B cell (primary cell): ENCODE measurements around the gene CRELD2.

Experiments
- EZH2 ChIP-seq: IDR thresholded peaks from 2 replicates; pipeline ENCODE4 v1.6.1; 2012; ENCODE audit warnings: borderline replicate concordance, low read depth, mild to moderate bottlenecking, moderate library complexity, low read length; ENCODE audit not compliant: insufficient read depth, poor library complexity, severe bottlenecking
- TF ChIP-seq, protein P1 (sequence below): fragments of 200-600 bp; IDR thresholded peaks from one replicate; pipeline ENCODE4 v1.8.0; 2022; ENCODE audit warnings: antibody characterized with exemption, mild to moderate bottlenecking

DNA sequence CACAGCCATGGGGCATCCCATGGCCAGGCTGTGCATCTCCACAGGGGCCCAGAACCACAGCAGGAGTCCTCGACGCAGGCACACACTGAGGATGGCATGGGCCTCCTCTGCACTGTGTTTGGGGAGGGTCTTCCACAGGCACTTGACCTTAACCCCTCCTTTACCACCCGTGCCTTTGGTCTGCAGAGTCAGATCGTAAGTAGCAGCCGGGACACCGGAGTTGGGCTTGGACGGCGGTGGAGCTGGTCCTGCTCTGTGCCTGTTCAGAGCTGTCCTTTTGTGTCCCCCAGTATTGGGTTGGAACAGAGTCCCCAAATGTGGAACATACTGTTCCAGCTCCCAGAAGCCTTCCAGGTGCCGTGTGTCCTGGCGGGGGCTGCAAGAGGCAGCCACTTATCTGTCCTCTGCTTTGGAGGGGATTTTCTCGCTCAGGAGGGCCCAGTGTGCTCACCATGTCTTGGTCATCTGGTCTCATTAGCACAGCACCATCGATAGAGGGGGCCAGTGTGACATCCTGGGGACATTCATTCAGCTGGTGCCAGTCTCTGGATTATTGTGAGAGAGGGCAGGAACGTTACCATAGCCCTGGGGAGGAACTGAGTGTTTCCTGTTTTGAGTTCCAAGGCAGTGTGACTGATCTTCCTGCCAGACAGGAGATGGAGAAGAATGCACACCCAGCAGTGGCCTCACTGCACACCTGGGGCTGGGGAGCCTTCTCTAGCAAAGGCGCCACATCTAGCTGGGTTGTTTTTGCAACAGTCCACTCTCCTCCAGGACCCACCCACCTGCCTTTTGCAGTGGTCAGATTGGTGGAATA is 12.4 kb downstream of the CRELD2 start:
- TF ChIP-seq, protein P1, sequence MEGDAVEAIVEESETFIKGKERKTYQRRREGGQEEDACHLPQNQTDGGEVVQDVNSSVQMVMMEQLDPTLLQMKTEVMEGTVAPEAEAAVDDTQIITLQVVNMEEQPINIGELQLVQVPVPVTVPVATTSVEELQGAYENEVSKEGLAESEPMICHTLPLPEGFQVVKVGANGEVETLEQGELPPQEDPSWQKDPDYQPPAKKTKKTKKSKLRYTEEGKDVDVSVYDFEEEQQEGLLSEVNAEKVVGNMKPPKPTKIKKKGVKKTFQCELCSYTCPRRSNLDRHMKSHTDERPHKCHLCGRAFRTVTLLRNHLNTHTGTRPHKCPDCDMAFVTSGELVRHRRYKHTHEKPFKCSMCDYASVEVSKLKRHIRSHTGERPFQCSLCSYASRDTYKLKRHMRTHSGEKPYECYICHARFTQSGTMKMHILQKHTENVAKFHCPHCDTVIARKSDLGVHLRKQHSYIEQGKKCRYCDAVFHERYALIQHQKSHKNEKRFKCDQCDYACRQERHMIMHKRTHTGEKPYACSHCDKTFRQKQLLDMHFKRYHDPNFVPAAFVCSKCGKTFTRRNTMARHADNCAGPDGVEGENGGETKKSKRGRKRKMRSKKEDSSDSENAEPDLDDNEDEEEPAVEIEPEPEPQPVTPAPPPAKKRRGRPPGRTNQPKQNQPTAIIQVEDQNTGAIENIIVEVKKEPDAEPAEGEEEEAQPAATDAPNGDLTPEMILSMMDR = peak; percentile 80
- no peak for TF ChIP-seq EZH2
